ENCODE data around the gene FLCN. TPM values are rescaled to one million over a fixed set of nuclear protein-coding genes. Genes with fewer than 3 reads are reported as not detected.

FLCN gene
- total and polyA plus RNA-seq, 2 donors (not counting 1 experiment from before 2014, with no cell fraction given) = 16.4 to 68.5 TPM

- Histone ChIP-seq H3K4me2 (ENCODE audit: extremely low read depth, insufficient read depth, low read length) (no peak overlapping the region), H3K9ac (ENCODE audit: insufficient read depth, low read length) (no peak overlapping the region), H3K9me3 (ENCODE audit: control insufficient read depth, insufficient read depth, low read depth, low read length) (no peaks in the 10 kb centered on the region), H3K27ac (ENCODE audit: insufficient read depth, low read length) (no peak overlapping the region), H3K36me3 (ENCODE audit: control insufficient read depth, insufficient read depth, low read length) (peaks cover 40% of the 10 kb centered on the region), H3K79me2 (ENCODE audit: control insufficient read depth, insufficient read depth, low read length) (no peaks in the 10 kb centered on the region), H2AFZ (ENCODE audit: low read length) (no peak overlapping the region), H3K4me1 (ENCODE audit: control insufficient read depth, extremely low read depth, insufficient read depth, low read length) (no peaks in the 10 kb centered on the region), H3K4me3 (replicated peaks in 1 of 4; ENCODE audit: control extremely low read depth in 1 of 4, insufficient read depth in 1 of 4, low read depth in 3 of 4, low read length in 4 of 4) (no peak overlapping the region), H4K20me1 (ENCODE audit: control insufficient read depth, extremely low read depth, insufficient read depth, low read length) (no peaks in the 10 kb centered on the region), H3K27me3 (ENCODE audit: control insufficient read depth, insufficient read depth, low read length) (no peaks in the 10 kb centered on the region)
- no peak for DNase-seq (ENCODE audit: low read depth in 2 of 2)
- no peak for TF ChIP-seq CTCF (conservative IDR thresholded peaks at IDR 0.05 in 1 of 2, IDR thresholded peaks at IDR 0.05 in 1 of 2; ENCODE audit: low read depth in 1 of 2, low read length in 2 of 2)
- TF ChIP-seq EZH2 (IDR thresholded peaks at IDR 0.05; ENCODE audit: low read length, missing control alignments) = no peak
These were observed 63.0 kb downstream of the FLCN start for GRCh38 chr17:17173921-17174320.

GRCh38 chr17:17172990-17173389 lies 64.0 kb downstream of the FLCN start:
- Histone ChIP-seq H3K79me2 (ENCODE audit: control insufficient read depth, insufficient read depth, low read length) (no peaks in the 10 kb centered on the region), H3K4me3 (replicated peaks in 1 of 4; ENCODE audit: control extremely low read depth in 1 of 4, insufficient read depth in 1 of 4, low read depth in 3 of 4, low read length in 4 of 4) (no peak overlapping the region), H3K9me3 (ENCODE audit: control insufficient read depth, insufficient read depth, low read depth, low read length) (no peaks in the 10 kb centered on the region), H3K4me1 (ENCODE audit: control insufficient read depth, extremely low read depth, insufficient read depth, low read length) (no peaks in the 10 kb centered on the region), H3K9ac (ENCODE audit: insufficient read depth, low read length) (no peak overlapping the region), H3K4me2 (ENCODE audit: extremely low read depth, insufficient read depth, low read length) (no peak overlapping the region), H3K27me3 (ENCODE audit: control insufficient read depth, insufficient read depth, low read length) (no peaks in the 10 kb centered on the region), H2AFZ (ENCODE audit: low read length) (no peak overlapping the region), H3K36me3 (ENCODE audit: control insufficient read depth, insufficient read depth, low read length) (peaks cover 38% of the 10 kb centered on the region), H4K20me1 (ENCODE audit: control insufficient read depth, extremely low read depth, insufficient read depth, low read length) (no peaks in the 10 kb centered on the region), H3K27ac (ENCODE audit: insufficient read depth, low read length) (no peak overlapping the region)
- DNase-seq (ENCODE audit: low read depth in 2 of 2) = no peak
- TF ChIP-seq EZH2 (IDR thresholded peaks at IDR 0.05; ENCODE audit: low read length, missing control alignments) (no peak), CTCF (conservative IDR thresholded peaks at IDR 0.05 in 1 of 2, IDR thresholded peaks at IDR 0.05 in 1 of 2; ENCODE audit: low read depth in 1 of 2, low read length in 2 of 2) (no peak)

- no peak for TF ChIP-seq EZH2 (IDR thresholded peaks at IDR 0.05; ENCODE audit: low read length, missing control alignments)
- no peak for TF ChIP-seq CTCF (conservative IDR thresholded peaks at IDR 0.05 in 1 of 2, IDR thresholded peaks at IDR 0.05 in 1 of 2; ENCODE audit: low read depth in 1 of 2, low read length in 2 of 2)
- no peak overlapping the region for H3K4me2 ChIP-seq (ENCODE audit: extremely low read depth, insufficient read depth, low read length)
- no peak overlapping the region for H3K9ac ChIP-seq (ENCODE audit: insufficient read depth, low read length)
- H4K20me1 ChIP-seq (ENCODE audit: control insufficient read depth, extremely low read depth, insufficient read depth, low read length) = no peaks in the 10 kb centered on the region
- H3K27me3 ChIP-seq (ENCODE audit: control insufficient read depth, insufficient read depth, low read length) = no peaks in the 10 kb centered on the region
- DNase-seq (ENCODE audit: low read depth in 2 of 2) = no peak
- no peaks in the 10 kb centered on the region for H3K9me3 ChIP-seq (ENCODE audit: control insufficient read depth, insufficient read depth, low read depth, low read length)
- H2AFZ ChIP-seq (ENCODE audit: low read length) = no peak overlapping the region
- no peaks in the 10 kb centered on the region for H3K4me1 ChIP-seq (ENCODE audit: control insufficient read depth, extremely low read depth, insufficient read depth, low read length)
- H3K36me3 ChIP-seq (ENCODE audit: control insufficient read depth, insufficient read depth, low read length) = peaks cover 40% of the 10 kb centered on the region
- H3K4me3 ChIP-seq (replicated peaks in 1 of 4; ENCODE audit: control extremely low read depth in 1 of 4, insufficient read depth in 1 of 4, low read depth in 3 of 4, low read length in 4 of 4) = no peak overlapping the region
- H3K27ac ChIP-seq (ENCODE audit: insufficient read depth, low read length) = no peak overlapping the region
- no peaks in the 10 kb centered on the region for H3K79me2 ChIP-seq (ENCODE audit: control insufficient read depth, insufficient read depth, low read length)
These were observed 64.7 kb downstream of the FLCN start for GRCh38 chr17:17172001-17172939.
